Measurements from ENCODE around the gene STXBP1. TPM values are rescaled to one million over a fixed set of nuclear protein-coding genes. Genes with fewer than 3 reads are reported as not detected.

The STXBP1 gene
- total RNA-seq, 2 experiments from 2014 or later = 1.9 to 3.4 TPM

GRCh38 chr9:127626752-127627493 is 14.8 kb downstream of the STXBP1 start:
- Histone ChIP-seq H3K27me3 (ENCODE audit: control insufficient read depth in 1 of 2, insufficient read depth in 2 of 2, low read length in 2 of 2) (no peaks in the 10 kb centered on the region), H3K4me1 (ENCODE audit: insufficient read depth, low read length) (no peaks in the 10 kb centered on the region), H3K27ac (ENCODE audit: low read depth in 1 of 2, low read length in 2 of 2) (no peak overlapping the region), H3K4me3 (ENCODE audit: low read length) (no peak overlapping the region), H3K36me3 (ENCODE audit: insufficient read depth, low read length) (no peaks in the 10 kb centered on the region), H3K9me3 (ENCODE audit: control insufficient read depth in 1 of 2, insufficient read depth in 1 of 2, low read length in 2 of 2) (no peaks in the 10 kb centered on the region)
- Mint-ChIP-seq H3K27ac (no peak overlapping the region), H3K36me3 (ENCODE audit: low read depth) (no peaks in the 10 kb centered on the region), H3K4me3 (no peak overlapping the region), H3K27me3 (peaks cover 4% of the 10 kb centered on the region), H3K9me3 (no peaks in the 10 kb centered on the region), H3K4me1 (ENCODE audit: low read depth) (no peaks in the 10 kb centered on the region)
- DNase-seq (no peak), ATAC-seq (ENCODE audit: poor library complexity) (no peak)
- ChIA-PET POLR2A (no interaction called here), CTCF (no interaction called here)
- no peak for TF ChIP-seq CTCF (IDR thresholded peaks at IDR 0.05)
- intact Hi-C loops (cut with DNase I, micrococcal nuclease) = no loop called here

- no peaks in the 10 kb centered on the region for H3K4me1 ChIP-seq (ENCODE audit: insufficient read depth, low read length)
Measured at GRCh38 chr9:127627494-127627855, 15.4 kb downstream of the STXBP1 start.

GRCh38 chr9:127628758-127629467 is 16.8 kb downstream of the STXBP1 start:
- Histone ChIP-seq H3K4me1 (ENCODE audit: insufficient read depth, low read length) (peaks cover under 1% of the 10 kb centered on the region), H3K27me3 (ENCODE audit: control insufficient read depth in 1 of 2, insufficient read depth in 2 of 2, low read length in 2 of 2) (no peaks in the 10 kb centered on the region), H3K4me3 (ENCODE audit: low read length) (no peak overlapping the region), H3K36me3 (ENCODE audit: insufficient read depth, low read length) (no peaks in the 10 kb centered on the region), H3K27ac (ENCODE audit: low read depth in 1 of 2, low read length in 2 of 2) (no peak overlapping the region), H3K9me3 (ENCODE audit: control insufficient read depth in 1 of 2, insufficient read depth in 1 of 2, low read length in 2 of 2) (no peaks in the 10 kb centered on the region)
- no peak overlapping the region for H3K27ac Mint-ChIP-seq
- ChIA-PET CTCF (no interaction called here), POLR2A (no interaction called here)
- H3K27me3 Mint-ChIP-seq = peaks cover 4% of the 10 kb centered on the region
- intact Hi-C loops (cut with DNase I, micrococcal nuclease) = no loop called here
- no peak overlapping the region for H3K4me3 Mint-ChIP-seq
- ATAC-seq (ENCODE audit: poor library complexity) = no peak
- H3K36me3 Mint-ChIP-seq (ENCODE audit: low read depth) = no peaks in the 10 kb centered on the region
- no peak for TF ChIP-seq CTCF (IDR thresholded peaks at IDR 0.05)
- no peak for DNase-seq
- no peaks in the 10 kb centered on the region for H3K4me1 Mint-ChIP-seq (ENCODE audit: low read depth)
- H3K9me3 Mint-ChIP-seq = no peaks in the 10 kb centered on the region

More at GRCh38 chr9:127627494-127627855, 15.4 kb downstream of the STXBP1 start:
- Histone ChIP-seq H3K27me3 (ENCODE audit: control insufficient read depth in 1 of 2, insufficient read depth in 2 of 2, low read length in 2 of 2) (no peaks in the 10 kb centered on the region), H3K36me3 (ENCODE audit: insufficient read depth, low read length) (no peaks in the 10 kb centered on the region), H3K4me3 (ENCODE audit: low read length) (no peak overlapping the region), H3K9me3 (ENCODE audit: control insufficient read depth in 1 of 2, insufficient read depth in 1 of 2, low read length in 2 of 2) (no peaks in the 10 kb centered on the region), H3K27ac (ENCODE audit: low read depth in 1 of 2, low read length in 2 of 2) (no peak overlapping the region)
- ChIA-PET POLR2A (no interaction called here), CTCF (no interaction called here)
- Mint-ChIP-seq H3K4me3 (no peak overlapping the region), H3K27ac (no peak overlapping the region), H3K27me3 (peaks cover 4% of the 10 kb centered on the region), H3K4me1 (ENCODE audit: low read depth) (no peaks in the 10 kb centered on the region), H3K9me3 (no peaks in the 10 kb centered on the region), H3K36me3 (ENCODE audit: low read depth) (no peaks in the 10 kb centered on the region)
- DNase-seq (no peak), ATAC-seq (ENCODE audit: poor library complexity) (no peak)
- no peak for TF ChIP-seq CTCF (IDR thresholded peaks at IDR 0.05)
- intact Hi-C loops (cut with DNase I, micrococcal nuclease) = no loop called here

Data from CD4-positive, alpha-beta T cell (primary cell).